Naive thymus-derived CD4-positive, alpha-beta T cell (primary cell): ENCODE results near the gene SYTL3. TPM values are rescaled to one million over a fixed set of nuclear protein-coding genes. Genes with fewer than 3 reads are reported as not detected.
"Not testable (repeated sequence)": the region's sequence is repeated elsewhere in the genome, so short reads cannot be mapped to it uniquely, and the experiment has no call there.

Experiments
- ATAC-seq: fragments of 150-1000 bp; cut with Tn5 transposase; 2 replicates; pipeline ENCODE4 v1.10.0; 2021; ENCODE audit warnings: mild to moderate bottlenecking, moderate library complexity
- CTCF ChIA-PET: fragments of 350-600 bp; sonication (Branson Sonifier 250); formaldehyde crosslinking; loops from one replicate; lab custom pipeline; 2021; ENCODE audit warnings: antibody characterized with exemption; lab: Charles Lee
- POLR2A ChIA-PET: fragments of 350-600 bp; sonication (Branson Sonifier 250); formaldehyde crosslinking; loops from one replicate; lab custom pipeline; 2021; ENCODE audit warnings: antibody characterized with exemption, inconsistent platforms; lab: Charles Lee
- DNase-seq, 9 donors: peaks; one replicate each; pipeline versions ENCODE4 v3.0.0 to v3.0.0-alpha.2; 2020 to 2022; ENCODE audit warnings: mixed read lengths in 1 of 9
- H3K27ac ChIP-seq: one replicate; pipeline ENCODE4 v1.7.0; 2013; ENCODE audit warnings: mild to moderate bottlenecking, low read depth, low read length, moderate library complexity
- H3K27me3 ChIP-seq, 2 donors: one replicate each; pipeline ENCODE4 v1.7.0; 2013; ENCODE audit warnings: low read length in 2 of 2, mild to moderate bottlenecking in 2 of 2, moderate library complexity in 2 of 2; ENCODE audit not compliant: control insufficient read depth in 2 of 2, insufficient read depth in 2 of 2
- H3K36me3 ChIP-seq, 3 experiments: 1 replicate in 2 of 3; 2 replicates in 1 of 3; pipeline ENCODE4 v1.7.0; 2013; ENCODE audit warnings: low read length in 3 of 3, mild to moderate bottlenecking in 3 of 3, moderate library complexity in 1 of 3; ENCODE audit not compliant: insufficient read depth in 3 of 3, control insufficient read depth in 2 of 3
- H3K4me1 ChIP-seq, 2 donors: one replicate each; pipeline ENCODE4 v1.7.0; 2013; ENCODE audit warnings: low read length in 2 of 2, mild to moderate bottlenecking in 2 of 2, moderate library complexity in 1 of 2; ENCODE audit not compliant: control insufficient read depth in 2 of 2, insufficient read depth in 2 of 2
- H3K4me3 ChIP-seq: 2 replicates; pipeline ENCODE4 v1.7.0; 2013; ENCODE audit warnings: mild to moderate bottlenecking, low read length
- H3K9me3 ChIP-seq, 3 experiments: 1 replicate in 2 of 3; 2 replicates in 1 of 3; pipeline ENCODE4 v1.7.0; 2013; ENCODE audit warnings: low read length in 3 of 3; ENCODE audit not compliant: control insufficient read depth in 2 of 3
- H3K27ac Mint-ChIP-seq, 9 donors: one replicate each; pipeline ENCODE4 v1.8.0; 2020 to 2022; ENCODE audit warnings: mixed read lengths in 9 of 9, mild to moderate bottlenecking in 8 of 9, moderate library complexity in 5 of 9, inconsistent platforms in 2 of 9
- H3K27me3 Mint-ChIP-seq, 5 donors: one replicate each; pipeline ENCODE4 v1.8.0; 2021 to 2022; ENCODE audit warnings: mixed read lengths in 5 of 5, mild to moderate bottlenecking in 1 of 5
- H3K36me3 Mint-ChIP-seq, 5 donors: one replicate each; pipeline ENCODE4 v1.8.0; 2020 to 2022; ENCODE audit warnings: mixed read lengths in 5 of 5, mild to moderate bottlenecking in 3 of 5, inconsistent platforms in 1 of 5
- H3K4me1 Mint-ChIP-seq, 7 donors: one replicate each; pipeline ENCODE4 v1.8.0; 2020 to 2022; ENCODE audit warnings: mixed read lengths in 7 of 7, mild to moderate bottlenecking in 3 of 7, inconsistent platforms in 1 of 7
- H3K4me3 Mint-ChIP-seq, 10 donors: one replicate each; pipeline ENCODE4 v1.8.0; 2020 to 2022; ENCODE audit warnings: mild to moderate bottlenecking in 10 of 10, mixed read lengths in 10 of 10, moderate library complexity in 6 of 10, inconsistent platforms in 2 of 10
- H3K9me3 Mint-ChIP-seq, 11 donors: one replicate each; pipeline ENCODE4 v1.8.0; 2020 to 2022; ENCODE audit warnings: mixed read lengths in 11 of 11, mild to moderate bottlenecking in 4 of 11, inconsistent platforms in 1 of 11, moderate library complexity in 1 of 11
- intact Hi-C, 2 donors: fragments of 100-400 bp; cut with micrococcal nuclease; formaldehyde crosslinking; loops; one replicate each; pipeline ENCODE4 v1.15.1; 2023
- polyA plus RNA-seq, 2 donors: library from polyadenylated mRNA; unstranded; fragments of 300-500 nt; fragmentation: Illumina TruSeq; gene quantifications; one replicate each; pipeline ENCODE4 v1.2.3, GENCODE V29; 2021
- total RNA-seq, 6 experiments: library from RNA in 5 of 6; stranded (reverse) in 5 of 6; gene quantifications; 1 replicate in 5 of 6; 2 replicates in 1 of 6; pipeline ENCODE4 v1.2.3 and lab custom pipeline; 2021 to 2026

SYTL3 gene
- total and polyA plus RNA-seq, 7 experiments from 2014 or later: 13.4 to 67.0 (median 29.5) TPM

- intact Hi-C loops: no loop called here
- ChIA-PET POLR2A (interaction anchor here (0.6 to 1.2 kb wide), 3 partner anchors 16 to 448 kb away, joined by 3 to 5 read pairs (median 3); partner anchors contain the start of gene DYNLT1), CTCF (interaction anchor here (1.0 kb wide), 1 partner anchor 9 kb away, joined by 3 read pairs; no protein-coding TSS in a partner anchor)
- H3K27me3 Mint-ChIP-seq: no peaks in the 10 kb centered on the region
- peaks cover 13 to 38% (median 14%) of the 10 kb centered on the region in 3 experiments for H3K36me3 ChIP-seq
- H3K27ac Mint-ChIP-seq: peak overlapping the region in 7 of 9 donors; percentile 0 to 76 (median 38)
- no peak overlapping the region for H3K27ac ChIP-seq
- H3K9me3 ChIP-seq: no peaks in the 10 kb centered on the region
- H3K4me3 Mint-ChIP-seq: peak overlapping the region in 2 of 10 donors; percentile 12 to 16
- H3K4me3 ChIP-seq: no peak overlapping the region
- H3K27me3 ChIP-seq: no peaks in the 10 kb centered on the region
- DNase-seq: no peak
- ATAC-seq: no peak
- peaks cover 12 to 49% (median 28%) of the 10 kb centered on the region in 7 donors for H3K4me1 Mint-ChIP-seq
- peaks cover 0 to 6% of the 10 kb centered on the region in 2 donors for H3K4me1 ChIP-seq
- peaks cover 11 to 55% (median 41%) of the 10 kb centered on the region in 5 donors for H3K36me3 Mint-ChIP-seq
- peaks cover 0 to 1% (median 0%) of the 10 kb centered on the region in 11 donors for H3K9me3 Mint-ChIP-seq
Observed at GRCh38 chr6:158669145-158670035, 19.5 kb downstream of the SYTL3 start.

DNA sequence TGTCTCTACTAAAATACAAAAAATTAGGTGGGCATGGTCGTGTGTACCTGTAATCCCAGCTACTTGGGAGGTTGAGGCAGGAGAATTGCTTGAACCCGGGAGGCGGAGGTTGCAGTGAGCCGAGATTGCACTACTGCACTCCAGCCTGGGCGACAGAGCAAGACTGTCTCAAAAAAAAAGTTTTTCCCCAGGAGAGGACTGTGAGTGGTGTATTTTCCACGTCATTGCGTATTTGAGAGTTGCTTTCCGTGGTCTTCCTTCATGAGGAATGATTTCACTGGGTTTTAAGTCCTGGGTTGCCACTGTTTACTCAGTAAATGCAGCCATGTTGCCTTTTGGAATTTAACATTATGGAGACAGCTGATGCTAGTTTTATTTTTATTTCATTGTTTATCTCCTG lies 22.3 kb downstream of the SYTL3 start:
- CTCF ChIA-PET: interaction anchor here (0.6 to 1.3 kb wide), 3 partner anchors 18 to 76 kb away, joined by 3 to 4 read pairs (median 4); no protein-coding TSS in a partner anchor
- ATAC-seq, H3K9me3 ChIP-seq, H3K4me3 Mint-ChIP-seq, H3K27ac ChIP-seq, intact Hi-C loops, H3K27me3 Mint-ChIP-seq, H3K9me3 Mint-ChIP-seq, H3K4me1 ChIP-seq, DNase-seq, H3K27me3 ChIP-seq, H3K4me3 ChIP-seq, H3K27ac Mint-ChIP-seq: not testable (repeated sequence)
- peaks cover 12 to 35% (median 20%) of the 10 kb centered on the region in 7 donors for H3K4me1 Mint-ChIP-seq
- H3K36me3 Mint-ChIP-seq: peaks cover 16 to 46% (median 33%) of the 10 kb centered on the region in 5 donors
- peaks cover 0 to 27% (median 0%) of the 10 kb centered on the region in 3 experiments for H3K36me3 ChIP-seq
- POLR2A ChIA-PET: interaction anchor here (1.3 kb wide), 1 partner anchor 9 kb away, joined by 3 read pairs; no protein-coding TSS in a partner anchor

DNA sequence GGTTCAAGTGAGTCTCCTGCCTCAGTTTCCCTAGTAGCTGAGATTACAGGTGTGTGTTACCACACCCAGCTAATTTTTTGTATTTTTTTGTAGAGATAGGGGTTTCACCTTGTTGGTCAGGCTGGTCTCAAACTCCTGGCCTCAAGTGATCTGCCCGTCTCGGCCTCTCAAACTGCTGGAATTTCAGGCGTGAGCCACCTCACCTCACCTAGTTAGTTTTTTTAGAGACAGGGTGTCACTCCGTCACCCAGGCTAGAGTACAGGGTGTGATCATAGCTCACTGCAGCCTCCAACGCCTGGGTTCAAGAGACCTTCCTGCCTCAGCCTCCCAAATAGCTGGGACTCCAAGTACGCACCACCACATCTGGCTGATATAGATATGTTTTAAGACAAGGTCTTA lies 22.9 kb downstream of the SYTL3 start:
- intact Hi-C loops: no loop called here
- Mint-ChIP-seq H3K36me3 (peaks cover 16 to 44% (median 29%) of the 10 kb centered on the region in 5 donors), H3K9me3 (peaks cover 0 to 1% (median 0%) of the 10 kb centered on the region in 11 donors), H3K27me3 (no peaks in the 10 kb centered on the region), H3K4me1 (peaks cover 13 to 31% (median 14%) of the 10 kb centered on the region in 7 donors), H3K27ac (peak overlapping the region in 1 of 9 donors; percentile 55), H3K4me3 (no peak overlapping the region)
- H3K9me3 ChIP-seq: no peaks in the 10 kb centered on the region
- H3K27ac ChIP-seq: no peak overlapping the region
- DNase-seq: no peak
- ChIA-PET CTCF (interaction anchor here (0.6 to 1.3 kb wide), 4 partner anchors 15 to 305 kb away, joined by 3 to 4 read pairs (median 4); no protein-coding TSS in a partner anchor), POLR2A (interaction anchor here (0.6 kb wide), 1 partner anchor 328 kb away, joined by 3 read pairs; no protein-coding TSS in a partner anchor)
- no peak overlapping the region for H3K4me3 ChIP-seq
- H3K36me3 ChIP-seq: peaks cover 0 to 22% (median 0%) of the 10 kb centered on the region in 3 experiments
- H3K27me3 ChIP-seq: no peaks in the 10 kb centered on the region
- H3K4me1 ChIP-seq: no peaks in the 10 kb centered on the region
- ATAC-seq: no peak

- POLR2A ChIA-PET: interaction anchor here (0.7 to 0.9 kb wide), 2 partner anchors 15 to 25 kb away, joined by 3 to 4 read pairs; partner anchors contain the start of gene SYTL3
- Mint-ChIP-seq H3K9me3 (peaks cover 0 to 1% (median 0%) of the 10 kb centered on the region in 11 donors), H3K4me1 (peaks cover 7 to 31% (median 13%) of the 10 kb centered on the region in 7 donors), H3K36me3 (peaks cover 7 to 45% (median 20%) of the 10 kb centered on the region in 5 donors), H3K27ac (peak overlapping the region in 2 of 9 donors; percentile 35 to 37), H3K4me3 (no peak overlapping the region), H3K27me3 (no peaks in the 10 kb centered on the region)
- no peak overlapping the region for H3K4me3 ChIP-seq
- ATAC-seq (no peak), DNase-seq (no peak)
- intact Hi-C loops: no loop called here
- CTCF ChIA-PET: no interaction called here
- no peaks in the 10 kb centered on the region for H3K4me1 ChIP-seq
- H3K27me3 ChIP-seq: no peaks in the 10 kb centered on the region
- no peaks in the 10 kb centered on the region for H3K9me3 ChIP-seq
- H3K27ac ChIP-seq: no peak overlapping the region
- peaks cover 0 to 12% (median 0%) of the 10 kb centered on the region in 3 experiments for H3K36me3 ChIP-seq
Observed at GRCh38 chr6:158674342-158675131, 24.7 kb downstream of the SYTL3 start.

GRCh38 chr6:158677094-158677493 lies 27.2 kb downstream of the SYTL3 start:
- H3K9me3 Mint-ChIP-seq, H3K4me3 ChIP-seq, DNase-seq, H3K27ac ChIP-seq, H3K27me3 ChIP-seq, ATAC-seq, intact Hi-C loops, H3K4me1 ChIP-seq, H3K27me3 Mint-ChIP-seq, H3K9me3 ChIP-seq, H3K4me3 Mint-ChIP-seq: not testable (repeated sequence)
- peaks cover 4 to 35% (median 8%) of the 10 kb centered on the region in 7 donors for H3K4me1 Mint-ChIP-seq
- H3K36me3 Mint-ChIP-seq: peaks cover 5 to 55% (median 32%) of the 10 kb centered on the region in 5 donors
- peaks cover 0 to 19% (median 0%) of the 10 kb centered on the region in 3 experiments for H3K36me3 ChIP-seq
- CTCF ChIA-PET: interaction anchor here (1.0 kb wide), 1 partner anchor 15 kb away, joined by 3 read pairs; no protein-coding TSS in a partner anchor
- POLR2A ChIA-PET: interaction anchor here (0.6 to 1.6 kb wide), 2 partner anchors 14 to 46 kb away, joined by 4 to 5 read pairs; no protein-coding TSS in a partner anchor
- peak overlapping the region in 1 of 9 donors; percentile 76 for H3K27ac Mint-ChIP-seq
